Ovary (tissue), 9 donors: ENCODE data around the gene PID1. TPM values are rescaled to one million over a fixed set of nuclear protein-coding genes. Genes with fewer than 3 reads are reported as not detected.

Source experiments
- DNase-seq, 5 donors: peaks; one replicate each; pipeline ENCODE4 v3.0.0-alpha.2; 2019 to 2020
- H3K27ac ChIP-seq, 2 donors: fragments of 200-600 bp; one replicate each; pipeline versions ENCODE4 v1.5.1 to v1.8.0; 2019 to 2022
- H3K27me3 ChIP-seq: fragments of 200-600 bp; one replicate; pipeline ENCODE4 v1.8.0; 2022
- H3K36me3 ChIP-seq: fragments of 200-600 bp; sonication (generic); one replicate; pipeline ENCODE4 v1.5.1; 2019
- H3K4me1 ChIP-seq: one replicate; pipeline ENCODE4 v1.8.1; 2013; ENCODE audit warnings: mild to moderate bottlenecking, moderate library complexity; ENCODE audit not compliant: insufficient read depth
- H3K4me3 ChIP-seq: fragments of 200-600 bp; sonication (generic); one replicate; pipeline ENCODE4 v1.5.1; 2017
- H3K9me3 ChIP-seq, 2 donors: fragments of 200-600 bp in 1 of 2; sonication (generic) in 1 of 2; one replicate each; pipeline versions ENCODE4 v1.5.1 to v1.8.1; 2013 to 2019; ENCODE audit warnings: mild to moderate bottlenecking in 1 of 2, moderate library complexity in 1 of 2
- EP300 ChIP-seq: sonication (generic); formaldehyde crosslinking; IDR thresholded peaks from one replicate; pipeline ENCODE4 v1.6.1; 2017; ENCODE audit warnings: antibody characterized with exemption
- POLR2A ChIP-seq: fragments of 450-650 bp; IDR thresholded peaks from one replicate; pipeline ENCODE4 v1.6.1; 2017; ENCODE audit warnings: antibody characterized with exemption, mild to moderate bottlenecking, moderate library complexity
- whole genome bisulfite sequencing, 3 donors: extraction: QIAGEN DNeasy Blood & Tissue Kit in 1 of 3; methylation state at CpG; one replicate each; pipeline versions ENCODE4 v1.1.5 to v1.1.7; 2013 to 2017; 5-methylcytosine and 5-hydroxymethylcytosine counted together
- intact Hi-C, 4 donors: fragments of 100-400 bp; cut with DNase I; formaldehyde crosslinking; loops; one replicate each; pipeline versions ENCODE4 v1.11.0 to v1.15.1; 2022 to 2023
- polyA plus RNA-seq, 2 donors: library from polyadenylated mRNA; stranded (reverse); fragments of 200-250 nt in 1 of 2; fragments of 350-450 nt in 1 of 2; fragmentation: Illumina TruSeq in 1 of 2; extraction: RNeasy Lipid Tissue Mini Kit (QIAGEN cat#74804) in 1 of 2; gene quantifications; one replicate each; pipeline ENCODE4 v1.2.3, GENCODE V29; 2013 to 2014
- total RNA-seq, 7 donors: library from RNA; depleted of rRNA in 2 of 7; stranded (reverse); fragments of >200 nt in 2 of 7; fragmentation: NEBNext Ultra II Directional in 3 of 7; extraction: Animal tissue kit (Norgen Biotek cat#: 25700) in 3 of 7; gene quantifications; one replicate each; pipeline versions ENCODE4 v1.1.0 to v1.2.4, GENCODE V29; 2016 to 2023
- TF ChIP-seq, protein P1 (sequence below), 3 donors: fragments of 450-650 bp in 2 of 3; fragments of 200-600 bp in 1 of 3; IDR thresholded peaks; one replicate each; pipeline versions ENCODE4 v1.5.1 to v1.8.0; 2016 to 2022; ENCODE audit warnings: antibody characterized with exemption in 3 of 3, mild to moderate bottlenecking in 1 of 3
- donor health status: DM: no; HTN: no; CAD: no; lungs with moderate emphysema.
- donor health status: DM: no; HTN: no; CAD: no.
- donor health status: Bipolar disorder and iron deficiency.
- donor health status: DM: yes; HTN: yes; CAD: no.
- donor health status: DM: no; HTN: no; CAD: no.
- donor health status: DM: yes; HTN: yes; CAD: no.

The PID1 gene
- total and polyA plus RNA-seq, 9 donors, result 19.8 to 66.1 (median 32.4) TPM

DNA sequence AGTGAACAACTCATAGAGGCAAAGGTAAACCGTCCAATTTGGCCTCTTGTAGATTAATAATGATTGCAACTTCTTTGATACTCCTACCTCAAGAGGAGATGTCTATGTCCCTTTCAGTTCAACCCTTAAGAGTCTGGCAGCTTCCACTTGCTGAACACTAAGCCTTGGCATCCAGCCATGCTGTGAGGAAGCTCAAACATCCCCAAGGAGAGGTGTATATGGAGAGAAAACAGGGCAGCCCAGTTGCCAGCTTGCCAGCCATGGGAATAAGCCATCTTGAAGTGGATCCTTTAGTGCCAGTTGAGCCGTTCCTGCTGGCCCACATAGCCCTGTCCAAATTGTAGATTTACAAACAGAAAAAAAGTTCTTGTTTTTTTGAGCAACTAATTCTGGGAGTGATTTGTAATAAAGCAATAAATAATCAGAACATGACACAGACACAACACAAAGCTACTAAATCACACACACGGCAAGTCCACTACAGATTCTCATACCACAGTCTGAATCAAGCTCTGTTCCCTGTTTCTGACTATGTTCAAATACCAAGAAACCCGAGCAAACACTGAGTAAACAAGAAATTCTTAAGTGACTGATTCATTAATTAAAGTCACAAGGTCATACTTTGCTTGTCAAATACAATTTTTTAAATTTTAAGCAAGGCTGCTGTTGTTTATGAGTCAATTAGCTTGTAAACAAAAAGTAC lies 96.1 kb downstream of the PID1 start:
- 35 to 43% (median 37%) methylated on average over 4 of the region's 4 CpGs for WGBS, 3 donors
- intact Hi-C loops, result no loop called here
- Histone ChIP-seq H3K9me3 (peaks cover 0 to 5% of the 10 kb centered on the region in 2 donors), H3K4me1 (peaks cover 8% of the 10 kb centered on the region), H3K36me3 (no peaks in the 10 kb centered on the region), H3K27ac (no peak overlapping the region), H3K4me3 (no peak overlapping the region), H3K27me3 (no peaks in the 10 kb centered on the region)
- TF ChIP-seq EP300 (no peak), POLR2A (no peak)
- TF ChIP-seq, protein P1, sequence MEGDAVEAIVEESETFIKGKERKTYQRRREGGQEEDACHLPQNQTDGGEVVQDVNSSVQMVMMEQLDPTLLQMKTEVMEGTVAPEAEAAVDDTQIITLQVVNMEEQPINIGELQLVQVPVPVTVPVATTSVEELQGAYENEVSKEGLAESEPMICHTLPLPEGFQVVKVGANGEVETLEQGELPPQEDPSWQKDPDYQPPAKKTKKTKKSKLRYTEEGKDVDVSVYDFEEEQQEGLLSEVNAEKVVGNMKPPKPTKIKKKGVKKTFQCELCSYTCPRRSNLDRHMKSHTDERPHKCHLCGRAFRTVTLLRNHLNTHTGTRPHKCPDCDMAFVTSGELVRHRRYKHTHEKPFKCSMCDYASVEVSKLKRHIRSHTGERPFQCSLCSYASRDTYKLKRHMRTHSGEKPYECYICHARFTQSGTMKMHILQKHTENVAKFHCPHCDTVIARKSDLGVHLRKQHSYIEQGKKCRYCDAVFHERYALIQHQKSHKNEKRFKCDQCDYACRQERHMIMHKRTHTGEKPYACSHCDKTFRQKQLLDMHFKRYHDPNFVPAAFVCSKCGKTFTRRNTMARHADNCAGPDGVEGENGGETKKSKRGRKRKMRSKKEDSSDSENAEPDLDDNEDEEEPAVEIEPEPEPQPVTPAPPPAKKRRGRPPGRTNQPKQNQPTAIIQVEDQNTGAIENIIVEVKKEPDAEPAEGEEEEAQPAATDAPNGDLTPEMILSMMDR (IDR thresholded peaks at IDR 0.05), result no peak
- peak in 1 of 5 donors; percentile 22 for DNase-seq

DNA sequence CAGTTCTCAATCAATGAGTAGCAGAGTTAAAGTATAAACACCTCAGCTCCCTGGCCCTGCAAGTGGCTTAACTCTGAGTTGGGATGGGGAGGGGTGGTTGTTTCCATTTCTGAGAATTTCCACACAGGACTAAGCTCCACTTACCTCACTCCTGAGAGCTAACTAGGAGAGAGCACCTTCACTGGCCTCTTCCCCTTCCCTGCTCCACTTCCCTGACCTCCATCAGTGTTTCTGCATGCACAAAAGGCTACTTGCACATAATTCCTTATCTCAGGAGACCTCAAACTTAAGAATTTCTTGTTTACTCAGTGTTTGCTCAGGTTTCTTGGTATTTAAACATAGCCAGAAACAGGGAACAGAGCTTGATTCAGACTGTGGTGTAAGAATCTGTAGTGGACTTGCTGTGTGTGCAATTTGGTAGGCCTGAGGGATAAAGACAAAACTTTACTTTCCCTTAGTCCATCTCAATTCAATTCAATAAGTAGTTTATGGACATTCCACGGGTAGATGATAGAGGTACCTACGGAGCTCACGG lies 97.2 kb downstream of the PID1 start:
- no peak overlapping the region for H3K4me3 ChIP-seq
- intact Hi-C loops, result no loop called here
- TF ChIP-seq EP300 (no peak), POLR2A (no peak)
- TF ChIP-seq, protein P1 (IDR thresholded peaks at IDR 0.05), result no peak
- H3K36me3 ChIP-seq, result no peaks in the 10 kb centered on the region
- peaks cover 0 to 5% of the 10 kb centered on the region in 2 donors for H3K9me3 ChIP-seq
- no peaks in the 10 kb centered on the region for H3K27me3 ChIP-seq
- WGBS, 3 donors, result 80 to 94% (median 84%) methylated on average over 3 of the region's 3 CpGs
- no peak overlapping the region for H3K27ac ChIP-seq
- H3K4me1 ChIP-seq, result peaks cover 5% of the 10 kb centered on the region
- DNase-seq, result no peak

DNA sequence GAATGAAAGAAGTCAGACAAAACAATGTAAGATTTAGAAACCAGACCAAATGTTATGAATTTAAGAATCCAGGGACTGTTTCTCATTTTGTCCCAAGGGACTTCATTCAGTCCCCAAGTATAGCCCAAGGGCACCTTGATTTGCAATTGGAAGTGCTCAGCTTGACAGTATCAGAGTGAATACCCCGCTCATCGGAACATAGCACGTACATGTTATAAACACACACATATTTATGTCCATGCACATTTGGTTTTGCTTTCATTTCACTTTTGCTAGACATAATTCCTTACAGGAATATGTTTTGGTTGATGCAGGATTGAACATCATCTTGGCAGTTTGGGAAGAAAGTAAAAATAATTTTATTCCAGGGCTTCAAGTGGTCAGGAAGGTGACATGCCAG lies 100.2 kb downstream of the PID1 start:
- H3K36me3 ChIP-seq, result no peaks in the 10 kb centered on the region
- intact Hi-C loops, result no loop called here
- peaks cover 0 to 5% of the 10 kb centered on the region in 2 donors for H3K9me3 ChIP-seq
- DNase-seq, result no peak
- H3K4me1 ChIP-seq, result peaks cover 4% of the 10 kb centered on the region
- 7 to 24% (median 14%) methylated on average over 3 of the region's 3 CpGs for WGBS, 3 donors
- no peaks in the 10 kb centered on the region for H3K27me3 ChIP-seq
- H3K4me3 ChIP-seq, result no peak overlapping the region
- TF ChIP-seq, protein P1 (IDR thresholded peaks at IDR 0.05), result no peak
- TF ChIP-seq EP300 (no peak), POLR2A (no peak)
- peak overlapping the region in 1 of 2 donors; percentile 64 for H3K27ac ChIP-seq

DNA sequence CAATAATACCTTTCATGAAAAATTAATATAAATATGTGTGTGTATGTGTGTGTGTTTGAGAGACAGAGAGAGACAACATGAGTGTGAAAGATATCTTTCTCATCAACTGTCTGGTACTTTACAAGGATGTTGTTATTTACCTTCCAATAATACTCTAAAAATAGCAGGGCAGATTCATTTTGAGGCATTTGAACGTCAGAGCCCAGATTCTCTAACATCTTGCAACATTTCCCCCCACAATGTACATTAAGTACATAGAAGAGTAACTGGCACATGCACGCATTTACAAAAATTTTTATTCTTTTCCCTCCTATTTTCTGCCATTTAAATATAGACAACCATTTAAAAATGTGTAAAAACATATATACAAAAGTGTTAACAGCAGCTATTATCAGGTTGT lies 100.9 kb downstream of the PID1 start:
- H3K27ac ChIP-seq, result peak overlapping the region in 1 of 2 donors; percentile 64
- no peaks in the 10 kb centered on the region for H3K36me3 ChIP-seq
- peaks cover 5% of the 10 kb centered on the region for H3K4me1 ChIP-seq
- intact Hi-C loops, result no loop called here
- no peaks in the 10 kb centered on the region for H3K27me3 ChIP-seq
- DNase-seq, result no peak
- H3K4me3 ChIP-seq, result no peak overlapping the region
- 12 to 43% (median 19%) methylated on average over 2 of the region's 2 CpGs for WGBS, 3 donors
- H3K9me3 ChIP-seq, result peaks cover 0 to 5% of the 10 kb centered on the region in 2 donors
- TF ChIP-seq, protein P1 (IDR thresholded peaks at IDR 0.05), result no peak
- TF ChIP-seq POLR2A, result no peak
